ENCODE results near the gene MTA2.

Gene MTA2

DNA sequence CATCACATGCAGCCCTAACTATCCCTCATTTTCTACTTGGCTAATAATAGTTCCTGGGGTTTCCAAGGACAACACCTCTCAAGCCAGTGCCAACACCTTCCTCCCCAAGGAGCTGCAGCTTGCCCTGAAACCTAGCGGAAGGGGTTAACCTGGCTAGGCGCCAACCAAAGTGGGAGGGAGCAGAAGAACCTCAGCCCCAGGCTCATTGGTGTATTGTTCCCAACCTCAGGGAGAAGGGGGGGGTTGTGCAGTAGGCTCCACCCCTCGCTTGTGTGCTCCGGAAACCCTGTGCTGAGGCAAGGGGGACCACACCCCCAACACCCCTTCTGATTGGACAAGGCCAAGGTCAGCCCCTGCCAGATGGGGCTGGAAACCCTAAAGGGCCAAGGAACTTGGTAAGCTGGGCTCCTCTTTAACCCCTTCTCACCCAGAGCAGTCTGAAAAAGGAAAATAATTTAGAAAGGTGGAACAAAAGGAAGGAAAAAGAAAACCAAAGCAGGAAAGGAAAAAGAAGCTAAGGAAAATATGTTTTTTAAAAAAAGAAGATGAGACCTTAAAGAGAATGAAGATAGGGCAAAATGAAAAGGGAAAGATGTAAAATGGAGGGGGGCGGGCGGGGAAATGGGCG lies 2.5 kb downstream of the MTA2 start (continued):
- TF ChIP-seq ZNF248 (tag by site-specific recombination; IDR thresholded peaks at IDR 0.05) (no peak), ZNF23 (tag by site-specific recombination; IDR thresholded peaks at IDR 0.05; ENCODE audit: borderline replicate concordance) (no peak), ZBTB1 (tag by site-specific recombination; IDR thresholded peaks at IDR 0.05) (no peak), ZNF654 (tag by site-specific recombination; IDR thresholded peaks at IDR 0.05; ENCODE audit: low read depth) (no peak), KLF7 (tag by site-specific recombination; IDR thresholded peaks at IDR 0.05; ENCODE audit: borderline replicate concordance) (no peak; the same call in 1 of the 2 replicates), ZNF426 (tag by site-specific recombination; IDR thresholded peaks at IDR 0.05) (no peak), ZNF530 (tag by site-specific recombination; IDR thresholded peaks at IDR 0.05; ENCODE audit: low read depth) (no peak), YY2 (tag by site-specific recombination; IDR thresholded peaks at IDR 0.05) (peak; percentile 52; the same call in 1 of the 2 replicates), GLIS2 (tag by site-specific recombination; IDR thresholded peaks at IDR 0.05) (no peak), ZNF354C (tag by site-specific recombination; IDR thresholded peaks at IDR 0.05; ENCODE audit: borderline replicate concordance, low read depth) (no peak), ZFP3 (tag by site-specific recombination; IDR thresholded peaks at IDR 0.05; ENCODE audit: low read depth) (no peak), GLI2 (tag by site-specific recombination; IDR thresholded peaks at IDR 0.05; ENCODE audit: borderline replicate concordance, low read depth) (no peak), ZNF747 (tag by site-specific recombination; IDR thresholded peaks at IDR 0.05) (no peak), GLI4 (tag by site-specific recombination; IDR thresholded peaks at IDR 0.05) (no peak), ZNF423 (tag by site-specific recombination; IDR thresholded peaks at IDR 0.05) (no peak), ZNF133 (tag by site-specific recombination; IDR thresholded peaks at IDR 0.05) (no peak), SCRT1 (tag by site-specific recombination; IDR thresholded peaks at IDR 0.05; ENCODE audit: borderline replicate concordance) (no peak), PATZ1 (tag by site-specific recombination; IDR thresholded peaks at IDR 0.05) (peak; percentile 78), ZBTB26 (tag by site-specific recombination; optimal IDR thresholded peaks at IDR 0.05) (no peak), ZNF174 (tag by site-specific recombination; IDR thresholded peaks at IDR 0.05) (no peak), ZNF488 (tag by site-specific recombination; IDR thresholded peaks at IDR 0.05) (no peak)
- TF ChIP-seq, protein P1, sequence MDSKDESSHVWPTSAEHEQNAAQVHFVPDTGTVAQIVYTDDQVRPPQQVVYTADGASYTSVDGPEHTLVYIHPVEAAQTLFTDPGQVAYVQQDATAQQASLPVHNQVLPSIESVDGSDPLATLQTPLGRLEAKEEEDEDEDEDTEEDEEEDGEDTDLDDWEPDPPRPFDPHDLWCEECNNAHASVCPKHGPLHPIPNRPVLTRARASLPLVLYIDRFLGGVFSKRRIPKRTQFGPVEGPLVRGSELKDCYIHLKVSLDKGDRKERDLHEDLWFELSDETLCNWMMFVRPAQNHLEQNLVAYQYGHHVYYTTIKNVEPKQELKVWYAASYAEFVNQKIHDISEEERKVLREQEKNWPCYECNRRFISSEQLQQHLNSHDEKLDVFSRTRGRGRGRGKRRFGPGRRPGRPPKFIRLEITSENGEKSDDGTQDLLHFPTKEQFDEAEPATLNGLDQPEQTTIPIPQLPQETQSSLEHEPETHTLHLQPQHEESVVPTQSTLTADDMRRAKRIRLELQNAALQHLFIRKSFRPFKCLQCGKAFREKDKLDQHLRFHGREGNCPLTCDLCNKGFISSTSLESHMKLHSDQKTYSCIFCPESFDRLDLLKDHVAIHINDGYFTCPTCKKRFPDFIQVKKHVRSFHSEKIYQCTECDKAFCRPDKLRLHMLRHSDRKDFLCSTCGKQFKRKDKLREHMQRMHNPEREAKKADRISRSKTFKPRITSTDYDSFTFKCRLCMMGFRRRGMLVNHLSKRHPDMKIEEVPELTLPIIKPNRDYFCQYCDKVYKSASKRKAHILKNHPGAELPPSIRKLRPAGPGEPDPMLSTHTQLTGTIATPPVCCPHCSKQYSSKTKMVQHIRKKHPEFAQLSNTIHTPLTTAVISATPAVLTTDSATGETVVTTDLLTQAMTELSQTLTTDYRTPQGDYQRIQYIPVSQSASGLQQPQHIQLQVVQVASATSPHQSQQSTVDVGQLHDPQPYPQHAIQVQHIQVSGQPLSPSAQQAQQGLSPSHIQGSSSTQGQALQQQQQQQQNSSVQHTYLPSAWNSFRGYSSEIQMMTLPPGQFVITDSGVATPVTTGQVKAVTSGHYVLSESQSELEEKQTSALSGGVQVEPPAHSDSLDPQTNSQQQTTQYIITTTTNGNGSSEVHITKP (tag by site-specific recombination; IDR thresholded peaks at IDR 0.05), result peak; percentile 94
- TF ChIP-seq, protein P2, sequence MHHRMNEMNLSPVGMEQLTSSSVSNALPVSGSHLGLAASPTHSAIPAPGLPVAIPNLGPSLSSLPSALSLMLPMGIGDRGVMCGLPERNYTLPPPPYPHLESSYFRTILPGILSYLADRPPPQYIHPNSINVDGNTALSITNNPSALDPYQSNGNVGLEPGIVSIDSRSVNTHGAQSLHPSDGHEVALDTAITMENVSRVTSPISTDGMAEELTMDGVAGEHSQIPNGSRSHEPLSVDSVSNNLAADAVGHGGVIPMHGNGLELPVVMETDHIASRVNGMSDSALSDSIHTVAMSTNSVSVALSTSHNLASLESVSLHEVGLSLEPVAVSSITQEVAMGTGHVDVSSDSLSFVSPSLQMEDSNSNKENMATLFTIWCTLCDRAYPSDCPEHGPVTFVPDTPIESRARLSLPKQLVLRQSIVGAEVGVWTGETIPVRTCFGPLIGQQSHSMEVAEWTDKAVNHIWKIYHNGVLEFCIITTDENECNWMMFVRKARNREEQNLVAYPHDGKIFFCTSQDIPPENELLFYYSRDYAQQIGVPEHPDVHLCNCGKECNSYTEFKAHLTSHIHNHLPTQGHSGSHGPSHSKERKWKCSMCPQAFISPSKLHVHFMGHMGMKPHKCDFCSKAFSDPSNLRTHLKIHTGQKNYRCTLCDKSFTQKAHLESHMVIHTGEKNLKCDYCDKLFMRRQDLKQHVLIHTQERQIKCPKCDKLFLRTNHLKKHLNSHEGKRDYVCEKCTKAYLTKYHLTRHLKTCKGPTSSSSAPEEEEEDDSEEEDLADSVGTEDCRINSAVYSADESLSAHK (tag by site-specific recombination; IDR thresholded peaks at IDR 0.05), result no peak
- TF ChIP-seq, protein P3, sequence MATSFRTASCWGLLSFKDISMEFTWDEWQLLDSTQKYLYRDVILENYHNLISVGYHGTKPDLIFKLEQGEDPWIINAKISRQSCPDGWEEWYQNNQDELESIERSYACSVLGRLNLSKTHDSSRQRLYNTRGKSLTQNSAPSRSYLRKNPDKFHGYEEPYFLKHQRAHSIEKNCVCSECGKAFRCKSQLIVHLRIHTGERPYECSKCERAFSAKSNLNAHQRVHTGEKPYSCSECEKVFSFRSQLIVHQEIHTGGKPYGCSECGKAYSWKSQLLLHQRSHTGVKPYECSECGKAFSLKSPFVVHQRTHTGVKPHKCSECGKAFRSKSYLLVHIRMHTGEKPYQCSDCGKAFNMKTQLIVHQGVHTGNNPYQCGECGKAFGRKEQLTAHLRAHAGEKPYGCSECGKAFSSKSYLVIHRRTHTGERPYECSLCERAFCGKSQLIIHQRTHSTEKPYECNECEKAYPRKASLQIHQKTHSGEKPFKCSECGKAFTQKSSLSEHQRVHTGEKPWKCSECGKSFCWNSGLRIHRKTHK (tag by site-specific recombination; IDR thresholded peaks at IDR 0.05), result no peak
- TF ChIP-seq, protein P4, sequence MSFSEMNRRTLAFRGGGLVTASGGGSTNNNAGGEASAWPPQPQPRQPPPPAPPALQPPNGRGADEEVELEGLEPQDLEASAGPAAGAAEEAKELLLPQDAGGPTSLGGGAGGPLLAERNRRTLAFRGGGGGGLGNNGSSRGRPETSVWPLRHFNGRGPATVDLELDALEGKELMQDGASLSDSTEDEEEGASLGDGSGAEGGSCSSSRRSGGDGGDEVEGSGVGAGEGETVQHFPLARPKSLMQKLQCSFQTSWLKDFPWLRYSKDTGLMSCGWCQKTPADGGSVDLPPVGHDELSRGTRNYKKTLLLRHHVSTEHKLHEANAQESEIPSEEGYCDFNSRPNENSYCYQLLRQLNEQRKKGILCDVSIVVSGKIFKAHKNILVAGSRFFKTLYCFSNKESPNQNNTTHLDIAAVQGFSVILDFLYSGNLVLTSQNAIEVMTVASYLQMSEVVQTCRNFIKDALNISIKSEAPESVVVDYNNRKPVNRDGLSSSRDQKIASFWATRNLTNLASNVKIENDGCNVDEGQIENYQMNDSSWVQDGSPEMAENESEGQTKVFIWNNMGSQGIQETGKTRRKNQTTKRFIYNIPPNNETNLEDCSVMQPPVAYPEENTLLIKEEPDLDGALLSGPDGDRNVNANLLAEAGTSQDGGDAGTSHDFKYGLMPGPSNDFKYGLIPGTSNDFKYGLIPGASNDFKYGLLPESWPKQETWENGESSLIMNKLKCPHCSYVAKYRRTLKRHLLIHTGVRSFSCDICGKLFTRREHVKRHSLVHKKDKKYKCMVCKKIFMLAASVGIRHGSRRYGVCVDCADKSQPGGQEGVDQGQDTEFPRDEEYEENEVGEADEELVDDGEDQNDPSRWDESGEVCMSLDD (tag by site-specific recombination; IDR thresholded peaks at IDR 0.05), result peak; percentile 81; the same call in 1 of the 2 replicates

All from HEK293 (cell line).